ENCODE results near the gene CWF19L1.

GRCh38 chr10:100209303-100209702 lies 58.1 kb downstream of the CWF19L1 start:
- TF ChIP-seq CTCF (IDR thresholded peaks at IDR 0.05) = no peak
- TF ChIP-seq, protein P1, sequence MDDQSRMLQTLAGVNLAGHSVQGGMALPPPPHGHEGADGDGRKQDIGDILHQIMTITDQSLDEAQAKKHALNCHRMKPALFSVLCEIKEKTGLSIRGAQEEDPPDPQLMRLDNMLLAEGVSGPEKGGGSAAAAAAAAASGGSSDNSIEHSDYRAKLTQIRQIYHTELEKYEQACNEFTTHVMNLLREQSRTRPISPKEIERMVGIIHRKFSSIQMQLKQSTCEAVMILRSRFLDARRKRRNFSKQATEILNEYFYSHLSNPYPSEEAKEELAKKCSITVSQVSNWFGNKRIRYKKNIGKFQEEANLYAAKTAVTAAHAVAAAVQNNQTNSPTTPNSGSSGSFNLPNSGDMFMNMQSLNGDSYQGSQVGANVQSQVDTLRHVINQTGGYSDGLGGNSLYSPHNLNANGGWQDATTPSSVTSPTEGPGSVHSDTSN (IDR thresholded peaks at IDR 0.05) = no peak
- TF ChIP-seq TCF12 (IDR thresholded peaks at IDR 0.05) = no peak
